ENCODE measurements around the gene PTPRN2. TPM values are rescaled to one million over a fixed set of nuclear protein-coding genes. Genes with fewer than 3 reads are reported as not detected.

PTPRN2 gene
- total and polyA plus RNA-seq, 2 donors (not counting 3 experiments of a cell fraction or from before 2014, with no cell fraction given) = 0.62 to 0.88 TPM

DNA sequence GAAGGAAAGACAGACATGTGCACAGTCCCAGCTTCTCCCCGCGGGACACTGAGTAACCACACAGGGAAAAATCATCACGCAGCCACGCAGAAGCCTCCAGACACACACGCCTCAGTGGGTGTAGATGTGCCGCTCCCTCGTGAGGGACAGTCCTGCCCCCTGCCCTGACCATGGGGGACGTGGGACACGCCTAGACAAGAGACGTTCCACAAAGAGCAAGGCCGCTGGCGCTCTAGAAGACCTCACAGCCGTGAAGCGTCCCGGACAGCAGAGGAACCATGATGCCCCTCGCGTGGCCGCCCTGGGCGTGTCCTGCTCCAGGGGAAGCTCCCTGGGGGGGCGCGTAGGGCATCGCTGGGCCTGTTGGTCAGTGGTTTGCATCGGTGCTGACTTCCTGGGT lies 1040.0 kb downstream of the PTPRN2 start:
- Histone ChIP-seq H3K9me3 (replicated peaks; ENCODE audit: control insufficient read depth, insufficient read depth, low read length) (no peaks in the 10 kb centered on the region), H4K20me1 (replicated peaks; ENCODE audit: control insufficient read depth, extremely low read depth, insufficient read depth, low read length) (no peaks in the 10 kb centered on the region), H3K27ac (ENCODE audit: insufficient read depth, low read depth, low read length) (no peak overlapping the region), H3K36me3 (ENCODE audit: control insufficient read depth in 2 of 2, extremely low read depth in 1 of 2, insufficient read depth in 2 of 2, low read length in 2 of 2) (no peaks in the 10 kb centered on the region), H3K4me3 (replicated peaks in 1 of 3; ENCODE audit: insufficient read depth in 1 of 3, low read depth in 1 of 3, low read length in 3 of 3) (no peak overlapping the region), H3K4me2 (ENCODE audit: insufficient read depth, low read length) (no peak overlapping the region), H3K27me3 (ENCODE audit: control insufficient read depth in 2 of 2, insufficient read depth in 2 of 2, low read length in 2 of 2) (no peaks in the 10 kb centered on the region), H3K9me1 (replicated peaks; ENCODE audit: control insufficient read depth, extremely low read depth, insufficient read depth, low read length) (no peaks in the 10 kb centered on the region), H3K79me2 (ENCODE audit: control insufficient read depth, insufficient read depth, low read length) (no peaks in the 10 kb centered on the region), H2AFZ (ENCODE audit: low read depth, low read length) (no peak overlapping the region), H3K4me1 (ENCODE audit: control insufficient read depth, extremely low read depth, insufficient read depth, low read length) (no peaks in the 10 kb centered on the region), H3K9ac (replicated peaks; ENCODE audit: extremely low read depth, insufficient read depth, low read length) (no peak overlapping the region)
- TF ChIP-seq FOS (IDR thresholded peaks at IDR 0.05; ENCODE audit: borderline replicate concordance, insufficient read depth, low read length) = no peak
- TF ChIP-seq POLR2AphosphoS5 (IDR thresholded peaks at IDR 0.05; ENCODE audit: insufficient read depth, low read depth, low read length) = no peak
- TF ChIP-seq MYC (IDR thresholded peaks at IDR 0.05; ENCODE audit: low read depth, low read length) = no peak
- TF ChIP-seq CTCF (IDR thresholded peaks at IDR 0.05; ENCODE audit: extremely low read depth in 1 of 2, insufficient read depth in 1 of 2, low read depth in 1 of 2, low read length in 2 of 2) = no peak
- no TSS peak for BruUV-seq (replicated peaks)
- no peak for FAIRE-seq
- intact Hi-C loops (cut with micrococcal nuclease) = no loop called here
- no peak for DNase-seq (ENCODE audit: low read depth, low spot score)
- CTCF ChIA-PET = no interaction called here
- dilution Hi-C loops (cut with MboI; ENCODE audit: extremely low pct_ligation_motif_present, low sequenced_read_pairs) = no loop called here
- POLR2A ChIA-PET = no interaction called here

- TF ChIP-seq FOS (IDR thresholded peaks at IDR 0.05; ENCODE audit: borderline replicate concordance, insufficient read depth, low read length) = no peak
- no peak for TF ChIP-seq GATA2 (IDR thresholded peaks at IDR 0.05; ENCODE audit: insufficient read depth, insufficient read length, low read depth, low read length)
- TF ChIP-seq POLR2A (IDR thresholded peaks at IDR 0.05; ENCODE audit: low read depth, low read length) = no peak
- TF ChIP-seq EZH2 (IDR thresholded peaks at IDR 0.05; ENCODE audit: borderline replicate concordance, low read depth, low read length, severe bottlenecking) = no peak
- Histone ChIP-seq H3K9me1 (replicated peaks; ENCODE audit: control insufficient read depth, extremely low read depth, insufficient read depth, low read length) (no peaks in the 10 kb centered on the region), H3K4me3 (replicated peaks in 1 of 3; ENCODE audit: insufficient read depth in 1 of 3, low read depth in 1 of 3, low read length in 3 of 3) (no peak overlapping the region), H3K27ac (ENCODE audit: insufficient read depth, low read depth, low read length) (no peak overlapping the region), H4K20me1 (replicated peaks; ENCODE audit: control insufficient read depth, extremely low read depth, insufficient read depth, low read length) (no peaks in the 10 kb centered on the region), H3K9me3 (replicated peaks; ENCODE audit: control insufficient read depth, insufficient read depth, low read length) (no peaks in the 10 kb centered on the region), H3K4me2 (ENCODE audit: insufficient read depth, low read length) (no peak overlapping the region), H3K4me1 (ENCODE audit: control insufficient read depth, extremely low read depth, insufficient read depth, low read length) (no peaks in the 10 kb centered on the region), H3K79me2 (ENCODE audit: control insufficient read depth, insufficient read depth, low read length) (no peaks in the 10 kb centered on the region), H3K27me3 (ENCODE audit: control insufficient read depth in 2 of 2, insufficient read depth in 2 of 2, low read length in 2 of 2) (no peaks in the 10 kb centered on the region), H3K9ac (replicated peaks; ENCODE audit: extremely low read depth, insufficient read depth, low read length) (no peak overlapping the region), H3K36me3 (ENCODE audit: control insufficient read depth in 2 of 2, extremely low read depth in 1 of 2, insufficient read depth in 2 of 2, low read length in 2 of 2) (no peaks in the 10 kb centered on the region), H2AFZ (ENCODE audit: low read depth, low read length) (no peak overlapping the region)
- no peak for DNase-seq (ENCODE audit: low read depth, low spot score)
- no TSS peak for BruUV-seq (replicated peaks)
- ChIA-PET POLR2A (no interaction called here), CTCF (no interaction called here)
- dilution Hi-C loops (cut with MboI; ENCODE audit: extremely low pct_ligation_motif_present, low sequenced_read_pairs) (no loop called here), intact Hi-C loops (cut with micrococcal nuclease) (no loop called here)
- no peak for FAIRE-seq
These were observed 1040.5 kb downstream of the PTPRN2 start for GRCh38 chr7:157547102-157547501.

All from endothelial cell of umbilical vein (primary cell).